ENCODE measurements around the gene GIMAP8.

The GIMAP8 gene

GRCh38 chr7:150405584-150406311 lies 44.7 kb upstream of the GIMAP8 start:
- H3K9me3 ChIP-seq (ENCODE audit: control insufficient read depth, insufficient read depth, low read depth, low read length) = no peaks in the 10 kb centered on the region
- no peak overlapping the region; the same call in 1 of the 2 replicates for H3K27ac ChIP-seq (ENCODE audit: extremely low read depth, low read depth, low read length)
- peak overlapping the region; percentile 45 for H3K4me3 ChIP-seq (ENCODE audit: low read depth, low read length)
- H3K4me1 ChIP-seq (ENCODE audit: control insufficient read depth, insufficient read depth, low read length) = no peaks in the 10 kb centered on the region
- POLR2A ChIA-PET = interaction anchor here (0.6 to 1.0 kb wide), 2 partner anchors 54 to 83 kb away, joined by 3 read pairs; partner anchors contain the start of gene LRRC61
- no peak for TF ChIP-seq HOXC10 (CRISPR knock-in tag; IDR thresholded peaks at IDR 0.05)
- 0 out of 2 replicates have a peak, but pooled peaks have one; percentile 4 for TF ChIP-seq KLF17 (tag by site-specific recombination; IDR thresholded peaks at IDR 0.05)
- TF ChIP-seq KLF16 (tag by site-specific recombination; IDR thresholded peaks at IDR 0.05) = no peak
- 0 out of 2 replicates have a peak, but pooled peaks have one; percentile 3 for TF ChIP-seq ZIC2 (tag by site-specific recombination; IDR thresholded peaks at IDR 0.05)
- 0 out of 2 replicates have a peak, but pooled peaks have one; percentile 1 for TF ChIP-seq ZBTB11 (tag by site-specific recombination; conservative IDR thresholded peaks at IDR 0.05; ENCODE audit: low read depth)
- TF ChIP-seq TCF7L2 (IDR thresholded peaks at IDR 0.05; ENCODE audit: borderline replicate concordance, low read depth, low read length) = peak; percentile 8; the same call in 1 of the 2 replicates
- TF ChIP-seq KLF7 (tag by site-specific recombination; IDR thresholded peaks at IDR 0.05; ENCODE audit: borderline replicate concordance) = 0 out of 2 replicates have a peak, but pooled peaks have one; percentile 0
- TF ChIP-seq GLIS2 (tag by site-specific recombination; IDR thresholded peaks at IDR 0.05) = peak; percentile 7; the same call in 1 of the 2 replicates
- CTCF ChIA-PET = interaction anchor here (0.7 to 2.1 kb wide), 6 partner anchors 12 to 522 kb away, joined by 3 to 9 read pairs (median 3); partner anchors contain the start of gene REPIN1
- no peaks in the 10 kb centered on the region for H3K36me3 ChIP-seq (ENCODE audit: control insufficient read depth in 2 of 2, insufficient read depth in 1 of 2, low read length in 2 of 2)

GRCh38 chr7:150406312-150406566 lies 44.2 kb upstream of the GIMAP8 start:
- H3K4me3 ChIP-seq (ENCODE audit: low read depth, low read length) = no peak overlapping the region
- H3K4me1 ChIP-seq (ENCODE audit: control insufficient read depth, insufficient read depth, low read length) = no peaks in the 10 kb centered on the region
- ChIA-PET CTCF (interaction anchor here (0.8 to 2.1 kb wide), 5 partner anchors 11 to 38 kb away, joined by 3 to 9 read pairs (median 3); partner anchors contain the start of gene REPIN1), POLR2A (no interaction called here)
- no peak overlapping the region for H3K27ac ChIP-seq (ENCODE audit: extremely low read depth, low read depth, low read length)
- TF ChIP-seq ZBTB49 (tag by site-specific recombination; IDR thresholded peaks at IDR 0.05; ENCODE audit: low read depth) (no peak), GLIS2 (tag by site-specific recombination; IDR thresholded peaks at IDR 0.05) (0 out of 2 replicates have a peak, but pooled peaks have one; percentile 20)
- no peaks in the 10 kb centered on the region for H3K36me3 ChIP-seq (ENCODE audit: control insufficient read depth in 2 of 2, insufficient read depth in 1 of 2, low read length in 2 of 2)
- H3K9me3 ChIP-seq (ENCODE audit: control insufficient read depth, insufficient read depth, low read depth, low read length) = no peaks in the 10 kb centered on the region

- Histone ChIP-seq H3K9me3 (ENCODE audit: control insufficient read depth, insufficient read depth, low read depth, low read length) (no peaks in the 10 kb centered on the region), H3K4me1 (ENCODE audit: control insufficient read depth, insufficient read depth, low read length) (no peaks in the 10 kb centered on the region), H3K36me3 (ENCODE audit: control insufficient read depth in 2 of 2, insufficient read depth in 1 of 2, low read length in 2 of 2) (no peaks in the 10 kb centered on the region), H3K4me3 (ENCODE audit: low read depth, low read length) (no peak overlapping the region), H3K27ac (ENCODE audit: extremely low read depth, low read depth, low read length) (no peak overlapping the region)
- ChIA-PET CTCF (interaction anchor here (0.8 to 2.1 kb wide), 5 partner anchors 11 to 41 kb away, joined by 3 to 9 read pairs (median 3); no protein-coding TSS in a partner anchor), POLR2A (no interaction called here)
- TF ChIP-seq ZNF626 (tag by site-specific recombination; IDR thresholded peaks at IDR 0.05) (no peak), ZBTB21 (tag by site-specific recombination; IDR thresholded peaks at IDR 0.05) (no peak), ZSCAN30 (tag by site-specific recombination; IDR thresholded peaks at IDR 0.05) (no peak), ZNF311 (tag by site-specific recombination; IDR thresholded peaks at IDR 0.05; ENCODE audit: borderline replicate concordance) (no peak), SALL2 (tag by site-specific recombination; IDR thresholded peaks at IDR 0.05; ENCODE audit: borderline replicate concordance) (no peak), WT1 (tag by site-specific recombination; IDR thresholded peaks at IDR 0.05) (no peak), ZNF274 (IDR thresholded peaks at IDR 0.05; ENCODE audit: low read length) (no peak), ZNF274 (tag by site-specific recombination; IDR thresholded peaks at IDR 0.05; ENCODE audit: borderline replicate concordance) (no peak), ZNF777 (tag by site-specific recombination; IDR thresholded peaks at IDR 0.05; ENCODE audit: borderline replicate concordance) (no peak), INSM2 (tag by site-specific recombination; IDR thresholded peaks at IDR 0.05) (no peak), GLI2 (tag by site-specific recombination; IDR thresholded peaks at IDR 0.05; ENCODE audit: borderline replicate concordance, low read depth) (no peak)
Observed at GRCh38 chr7:150406567-150407421, 43.6 kb upstream of the GIMAP8 start.

Measured in HEK293 (cell line).